Left ventricle myocardium inferior (tissue), 1 donor: Measurements from ENCODE around the gene MAPK8. TPM values are rescaled to one million over a fixed set of nuclear protein-coding genes. Genes with fewer than 3 reads are reported as not detected.

Source experiments
- DNase-seq: peaks from one replicate; pipeline ENCODE4 v3.0.0-alpha.2; 2020
- H3K27ac ChIP-seq: fragments of 200-600 bp; replicated peaks from 2 replicates; pipeline ENCODE4 v1.8.0; 2021
- H3K27me3 ChIP-seq: fragments of 200-600 bp; 2 replicates; pipeline ENCODE4 v1.8.0; 2021; ENCODE audit warnings: low read depth
- H3K36me3 ChIP-seq: fragments of 200-600 bp; 2 replicates; pipeline ENCODE4 v1.8.0; 2021
- H3K4me1 ChIP-seq: fragments of 200-600 bp; 2 replicates; pipeline ENCODE4 v1.8.0; 2021
- H3K4me3 ChIP-seq: fragments of 200-600 bp; 2 replicates; pipeline ENCODE4 v1.8.0; 2021; ENCODE audit warnings: mild to moderate bottlenecking, moderate library complexity
- H3K9me3 ChIP-seq: fragments of 200-600 bp; replicated peaks from 2 replicates; pipeline ENCODE4 v1.8.0; 2021
- CTCF ChIP-seq: fragments of 200-600 bp; IDR thresholded peaks from 2 replicates; pipeline ENCODE4 v1.8.0; 2021; ENCODE audit warnings: antibody characterized with exemption, mild to moderate bottlenecking, borderline replicate concordance
- intact Hi-C: fragments of 100-400 bp; cut with micrococcal nuclease; formaldehyde crosslinking; loops from one replicate; pipeline ENCODE4 v1.11.0; 2022
- total RNA-seq: library from RNA; stranded (reverse); fragmentation: NEBNext Ultra II Directional; extraction: Animal tissue kit (Norgen Biotek cat#: 25700); gene quantifications from one replicate; pipeline ENCODE4 v1.2.1, GENCODE V29; 2021
- donor health status: DM: no; HTN: yes; CAD: no; lungs with severe emphysema.

MAPK8 gene
- total RNA-seq, 1 donor from 2014 or later = 32.7 TPM

GRCh38 chr10:48335788-48336187 is 29.3 kb downstream of the MAPK8 start:
- no peaks in the 10 kb centered on the region for H3K27me3 ChIP-seq
- DNase-seq = no peak
- H3K9me3 ChIP-seq = no peaks in the 10 kb centered on the region
- H3K4me3 ChIP-seq = no peak overlapping the region
- intact Hi-C loops = no loop called here
- no peaks in the 10 kb centered on the region for H3K36me3 ChIP-seq
- H3K27ac ChIP-seq = no peak overlapping the region
- H3K4me1 ChIP-seq = peaks cover 47% of the 10 kb centered on the region
- no peak for TF ChIP-seq CTCF

DNA sequence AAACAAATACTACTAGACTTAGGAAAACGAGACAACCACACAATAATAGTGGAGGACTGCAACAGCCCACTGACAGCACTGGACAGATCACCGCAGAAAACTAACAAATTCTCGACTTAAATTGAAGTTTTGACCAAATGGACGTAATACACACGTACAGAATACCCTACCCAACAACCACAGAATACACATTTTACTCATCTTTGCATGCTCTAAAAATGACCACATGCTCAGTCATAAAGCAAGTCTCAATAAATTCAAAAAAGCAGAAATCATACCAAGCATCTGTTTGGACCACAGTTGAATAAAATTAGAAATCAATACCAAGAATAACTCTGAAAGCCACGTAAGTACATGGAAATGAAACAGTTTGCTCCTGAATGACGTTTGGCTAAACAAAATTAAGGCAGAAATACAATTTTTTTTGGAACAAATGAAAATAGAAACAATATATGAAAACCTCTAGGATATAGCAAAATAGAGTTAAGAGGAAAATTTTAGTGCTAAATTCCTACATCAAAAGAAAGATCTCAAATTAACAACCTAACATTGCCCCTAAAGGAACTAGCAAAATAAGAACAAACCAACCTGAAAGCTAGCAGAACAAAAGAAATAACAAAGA is 30.6 kb downstream of the MAPK8 start:
- no peaks in the 10 kb centered on the region for H3K36me3 ChIP-seq
- H3K27ac ChIP-seq = no peak overlapping the region
- TF ChIP-seq CTCF = no peak
- H3K27me3 ChIP-seq = no peaks in the 10 kb centered on the region
- H3K9me3 ChIP-seq = no peaks in the 10 kb centered on the region
- no peak overlapping the region for H3K4me3 ChIP-seq
- intact Hi-C loops = no loop called here
- H3K4me1 ChIP-seq = peaks cover 47% of the 10 kb centered on the region
- DNase-seq = no peak

DNA sequence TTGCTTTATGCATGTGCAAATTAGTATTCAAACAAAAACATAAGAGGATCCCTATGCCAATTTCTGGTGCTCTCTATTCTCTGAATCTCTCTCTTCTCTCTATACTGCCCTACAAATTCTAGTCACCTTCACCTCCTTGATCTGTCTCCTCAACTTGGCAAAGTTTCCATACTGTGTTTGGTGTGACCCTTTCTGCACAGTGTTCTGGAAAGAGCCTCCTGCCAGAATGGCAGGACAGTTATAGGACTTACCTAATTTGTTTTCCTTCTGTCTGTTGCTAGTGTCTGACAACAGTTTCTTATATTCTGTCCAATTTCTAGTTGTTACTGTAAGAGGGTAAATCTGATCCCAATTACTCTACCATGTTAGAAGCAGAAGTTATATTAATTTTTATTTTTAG is 34.3 kb downstream of the MAPK8 start:
- Histone ChIP-seq H3K9me3 (no peaks in the 10 kb centered on the region), H3K27me3 (no peaks in the 10 kb centered on the region), H3K36me3 (no peaks in the 10 kb centered on the region), H3K4me3 (no peak overlapping the region), H3K4me1 (peaks cover 53% of the 10 kb centered on the region), H3K27ac (peak overlapping the region; percentile 53)
- no peak for DNase-seq
- intact Hi-C loops = no loop called here
- no peak for TF ChIP-seq CTCF

DNA sequence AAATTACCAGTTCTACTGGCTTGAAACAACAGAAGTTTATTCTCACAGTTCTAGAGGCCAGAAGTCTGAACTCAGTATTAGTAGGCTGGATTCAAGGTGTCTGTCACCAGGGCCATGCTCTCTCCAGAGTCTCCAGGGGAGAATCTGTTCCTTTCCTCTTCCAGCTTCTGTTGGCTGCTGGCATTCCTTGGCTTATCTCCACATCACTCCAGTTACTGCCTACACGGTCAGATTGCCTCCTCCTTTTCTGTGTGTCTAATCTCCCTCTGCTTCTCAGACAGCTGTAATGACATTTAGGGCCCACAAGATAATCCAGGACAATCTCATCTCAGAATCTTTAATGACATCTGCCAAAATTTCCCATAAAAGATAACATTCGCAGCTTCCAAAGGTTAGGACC is 36.6 kb downstream of the MAPK8 start:
- Histone ChIP-seq H3K9me3 (peaks cover 10% of the 10 kb centered on the region), H3K27me3 (no peaks in the 10 kb centered on the region), H3K27ac (no peak overlapping the region), H3K36me3 (peaks cover 5% of the 10 kb centered on the region), H3K4me3 (no peak overlapping the region), H3K4me1 (peaks cover 54% of the 10 kb centered on the region)
- no peak for DNase-seq
- intact Hi-C loops = no loop called here
- no peak for TF ChIP-seq CTCF

DNA sequence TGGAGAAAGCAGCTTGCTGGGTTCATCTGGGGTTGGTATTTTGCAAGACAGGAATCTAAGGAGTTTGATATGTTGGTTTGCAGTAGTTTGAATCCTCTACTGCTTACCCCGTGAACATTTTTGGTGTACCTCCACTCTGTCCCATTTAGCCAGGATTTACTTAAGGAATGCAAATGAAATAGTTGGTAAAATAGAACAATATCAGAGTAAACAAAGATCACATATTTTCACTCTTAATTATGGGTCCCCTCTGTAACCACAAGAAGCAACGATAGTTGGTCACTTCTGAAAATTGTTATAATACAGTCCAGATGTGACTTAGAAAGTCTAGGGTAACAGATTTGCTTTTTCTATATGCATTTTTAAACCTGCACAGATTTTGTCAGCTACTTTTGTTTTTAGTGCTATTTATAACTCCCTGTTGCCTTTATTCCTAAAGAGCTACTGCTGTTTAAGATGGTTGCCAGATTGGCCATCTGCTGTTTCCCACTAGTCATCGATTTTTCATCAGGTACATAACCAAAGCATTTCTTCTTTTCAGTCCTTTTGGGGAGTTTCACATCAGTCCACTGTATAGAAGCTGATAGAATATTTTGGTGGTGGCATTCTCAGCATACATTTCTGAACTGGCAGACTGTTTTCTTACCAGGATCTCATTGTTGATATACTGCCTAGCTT is 37.6 kb downstream of the MAPK8 start:
- Histone ChIP-seq H3K4me3 (no peak overlapping the region), H3K36me3 (peaks cover 5% of the 10 kb centered on the region), H3K4me1 (peaks cover 54% of the 10 kb centered on the region), H3K9me3 (peaks cover 18% of the 10 kb centered on the region), H3K27ac (no peak overlapping the region), H3K27me3 (no peaks in the 10 kb centered on the region)
- no peak for DNase-seq
- intact Hi-C loops = no loop called here
- TF ChIP-seq CTCF = no peak
